K562 (cell line): ENCODE data around the gene TRPV6. TPM values are rescaled to one million over a fixed set of nuclear protein-coding genes. Genes with fewer than 3 reads are reported as not detected.

Source experiments
- BHLHE40 ChIP-seq: IDR thresholded peaks from 2 replicates; pipeline ENCODE4 v1.6.1; 2011; ENCODE audit warnings: low read length, improper control_type of control experiment
- CC2D1A ChIP-seq: fragments of 450-650 bp; IDR thresholded peaks from 2 replicates; pipeline ENCODE4 v1.6.1; 2017; ENCODE audit warnings: mild to moderate bottlenecking
- DPF2 ChIP-seq: fragments of 450-650 bp; IDR thresholded peaks from 2 replicates; pipeline ENCODE4 v1.6.1; 2016
- KLF6 ChIP-seq: fragments of 250-450 bp; sonication (Bioruptor Pico); IDR thresholded peaks from 2 replicates; pipeline ENCODE4 v1.4.0; 2020; ENCODE audit warnings: mild to moderate bottlenecking, moderate library complexity, borderline replicate concordance
- NFE2L1 ChIP-seq: fragments of 450-650 bp; IDR thresholded peaks from 2 replicates; pipeline ENCODE4 v1.6.1; 2016; ENCODE audit warnings: missing genetic modification characterization, low read depth, mild to moderate bottlenecking, missing compliant biosample characterization, moderate library complexity, borderline replicate concordance
- SMAD3 ChIP-seq: fragments of 450-650 bp; formaldehyde crosslinking; conservative IDR thresholded peaks from 2 replicates; pipeline ENCODE4 v1.4.0; 2020; ENCODE audit warnings: mild to moderate bottlenecking
- SPI1 ChIP-seq: IDR thresholded peaks from 2 replicates; pipeline ENCODE4 v1.6.1; 2011; ENCODE audit warnings: low read depth, low read length, control low read depth, borderline replicate concordance
- SREBF1 ChIP-seq: fragments of 150-350 bp; IDR thresholded peaks from 2 replicates; pipeline ENCODE4 v1.6.1; 2014; ENCODE audit warnings: antibody characterized with exemption, low read depth, low read length, borderline replicate concordance
- SRSF7 ChIP-seq: fragments of 200-400 bp; formaldehyde crosslinking; optimal IDR thresholded peaks from 2 replicates; pipeline ENCODE3; 2017; ENCODE audit warnings: mild to moderate bottlenecking, low read depth, low read length
- ZNF143 ChIP-seq: sonication (generic); formaldehyde crosslinking; IDR thresholded peaks from 2 replicates; pipeline ENCODE4 v1.9.0; 2022; ENCODE audit warnings: mild to moderate bottlenecking, missing genetic modification reagents
- polyA plus RNA-seq, 8 experiments: library from polyadenylated mRNA; depleted of rRNA in 4 of 8; stranded (reverse) in 5 of 8; unstranded in 3 of 8; fragments of >200 nt; fragmentation: Nextera tagmentation in 2 of 8; fragmentation: Illumina TruSeq in 1 of 8; extraction: Ambion mirVana in 2 of 8; extraction: Trizol in 1 of 8; gene quantifications; 2 replicates each; pipeline versions ENCODE4 v1.2.1 to v1.2.3, GENCODE V29; 2011 to 2014; ENCODE audit warnings: inconsistent platforms in 1 of 8, missing spikeins in 1 of 8
- total RNA-seq, 7 experiments: library from RNA; depleted of rRNA in 6 of 7; stranded (reverse); fragments of >200 nt in 6 of 7; fragmentation: Illumina TruSeq in 2 of 7; extraction: Trizol in 2 of 7; gene quantifications; 2 replicates each; pipeline versions ENCODE4 v1.2.1 to v1.2.3, GENCODE V29; 2011 to 2021; ENCODE audit warnings: low replicate concordance in 1 of 7
- TF ChIP-seq, protein P1 (sequence below): fragments of 450-650 bp; IDR thresholded peaks from 2 replicates; pipeline ENCODE4 v1.7.0; 2016; ENCODE audit warnings: borderline replicate concordance
- TF ChIP-seq, protein P2 (sequence below), 2 experiments: fragments of 150-350 bp in 1 of 2; IDR thresholded peaks; 2 replicates each; pipeline ENCODE4 v1.6.1; 2012 to 2016; ENCODE audit warnings: low read depth in 2 of 2, low read length in 2 of 2, mild to moderate bottlenecking in 1 of 2, moderate library complexity in 1 of 2
- TF ChIP-seq, protein P3 (sequence below): fragments of 450-650 bp; IDR thresholded peaks from 2 replicates; pipeline ENCODE4 v1.6.1; 2016; ENCODE audit warnings: mild to moderate bottlenecking
- TF ChIP-seq, protein P4 (sequence below): fragments of 250-450 bp; sonication (Bioruptor Pico); IDR thresholded peaks from 2 replicates; pipeline ENCODE4 v1.8.0; 2021; ENCODE audit warnings: moderate library complexity, mild to moderate bottlenecking, inconsistent platforms
- TF ChIP-seq, protein P5 (sequence below): fragments of 450-650 bp; IDR thresholded peaks from 2 replicates; pipeline ENCODE4 v1.6.1; 2016; ENCODE audit warnings: low read depth, mild to moderate bottlenecking, moderate library complexity
- TF ChIP-seq, protein P6 (sequence below): sonication (generic); formaldehyde crosslinking; IDR thresholded peaks from 2 replicates; pipeline ENCODE4 v1.8.0; 2022; ENCODE audit warnings: missing genetic modification reagents, mild to moderate bottlenecking, moderate library complexity, borderline replicate concordance

TRPV6 gene
- total and polyA plus RNA-seq, 9 of the 15 experiments (the other 6 are each of a cell fraction or from before 2014, with no cell fraction given) = 0.04 to 0.36 (median 0.11) TPM

DNA sequence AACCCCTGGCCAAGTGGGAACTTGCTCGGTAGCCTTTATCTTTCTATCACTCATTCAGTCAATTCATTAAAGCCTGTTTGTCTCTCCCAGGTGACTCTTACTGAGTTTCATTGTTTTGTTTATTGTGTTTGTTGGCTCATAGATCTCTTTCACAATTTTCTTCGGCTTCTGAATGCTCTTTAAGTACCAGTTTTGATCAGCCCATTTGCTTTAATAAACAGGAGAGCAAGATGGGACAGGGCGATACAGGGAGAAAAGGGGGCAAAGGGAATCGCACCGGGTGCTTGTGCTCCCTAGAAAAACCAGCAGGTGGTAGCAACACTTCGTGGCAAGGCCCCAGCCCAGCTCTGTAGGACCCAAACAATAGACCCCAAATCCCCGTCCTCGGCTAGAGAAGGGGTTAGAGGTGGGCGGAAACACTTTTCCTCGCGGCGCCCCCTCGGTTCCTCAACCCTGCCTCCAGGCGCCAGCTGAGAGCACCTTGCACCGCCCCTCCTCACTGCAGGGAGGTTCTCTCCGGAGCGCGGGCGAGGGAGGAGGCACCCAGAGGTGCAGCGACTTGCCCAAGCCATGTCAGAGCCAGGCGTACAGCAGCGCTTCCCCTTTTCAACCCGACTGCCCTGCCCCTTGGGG is 31.7 kb downstream of the TRPV6 start (continued):
- TF ChIP-seq, protein P1, sequence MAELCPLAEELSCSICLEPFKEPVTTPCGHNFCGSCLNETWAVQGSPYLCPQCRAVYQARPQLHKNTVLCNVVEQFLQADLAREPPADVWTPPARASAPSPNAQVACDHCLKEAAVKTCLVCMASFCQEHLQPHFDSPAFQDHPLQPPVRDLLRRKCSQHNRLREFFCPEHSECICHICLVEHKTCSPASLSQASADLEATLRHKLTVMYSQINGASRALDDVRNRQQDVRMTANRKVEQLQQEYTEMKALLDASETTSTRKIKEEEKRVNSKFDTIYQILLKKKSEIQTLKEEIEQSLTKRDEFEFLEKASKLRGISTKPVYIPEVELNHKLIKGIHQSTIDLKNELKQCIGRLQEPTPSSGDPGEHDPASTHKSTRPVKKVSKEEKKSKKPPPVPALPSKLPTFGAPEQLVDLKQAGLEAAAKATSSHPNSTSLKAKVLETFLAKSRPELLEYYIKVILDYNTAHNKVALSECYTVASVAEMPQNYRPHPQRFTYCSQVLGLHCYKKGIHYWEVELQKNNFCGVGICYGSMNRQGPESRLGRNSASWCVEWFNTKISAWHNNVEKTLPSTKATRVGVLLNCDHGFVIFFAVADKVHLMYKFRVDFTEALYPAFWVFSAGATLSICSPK = no peak
- TF ChIP-seq SMAD3 (CRISPR knock-in tag) (0 out of 2 replicates have a peak, but pooled peaks have one; percentile 4), SPI1 (peak; percentile 98), BHLHE40 (0 out of 2 replicates have a peak, but pooled peaks have one; percentile 6), NFE2L1 (tag) (no peak), SRSF7 (no peak), KLF6 (CRISPR knock-in tag) (no peak), CC2D1A (peak; percentile 81), SREBF1 (no peak), DPF2 (no peak), ZNF143 (0 out of 2 replicates have a peak, but pooled peaks have one; percentile 48)
- TF ChIP-seq, protein P2, sequence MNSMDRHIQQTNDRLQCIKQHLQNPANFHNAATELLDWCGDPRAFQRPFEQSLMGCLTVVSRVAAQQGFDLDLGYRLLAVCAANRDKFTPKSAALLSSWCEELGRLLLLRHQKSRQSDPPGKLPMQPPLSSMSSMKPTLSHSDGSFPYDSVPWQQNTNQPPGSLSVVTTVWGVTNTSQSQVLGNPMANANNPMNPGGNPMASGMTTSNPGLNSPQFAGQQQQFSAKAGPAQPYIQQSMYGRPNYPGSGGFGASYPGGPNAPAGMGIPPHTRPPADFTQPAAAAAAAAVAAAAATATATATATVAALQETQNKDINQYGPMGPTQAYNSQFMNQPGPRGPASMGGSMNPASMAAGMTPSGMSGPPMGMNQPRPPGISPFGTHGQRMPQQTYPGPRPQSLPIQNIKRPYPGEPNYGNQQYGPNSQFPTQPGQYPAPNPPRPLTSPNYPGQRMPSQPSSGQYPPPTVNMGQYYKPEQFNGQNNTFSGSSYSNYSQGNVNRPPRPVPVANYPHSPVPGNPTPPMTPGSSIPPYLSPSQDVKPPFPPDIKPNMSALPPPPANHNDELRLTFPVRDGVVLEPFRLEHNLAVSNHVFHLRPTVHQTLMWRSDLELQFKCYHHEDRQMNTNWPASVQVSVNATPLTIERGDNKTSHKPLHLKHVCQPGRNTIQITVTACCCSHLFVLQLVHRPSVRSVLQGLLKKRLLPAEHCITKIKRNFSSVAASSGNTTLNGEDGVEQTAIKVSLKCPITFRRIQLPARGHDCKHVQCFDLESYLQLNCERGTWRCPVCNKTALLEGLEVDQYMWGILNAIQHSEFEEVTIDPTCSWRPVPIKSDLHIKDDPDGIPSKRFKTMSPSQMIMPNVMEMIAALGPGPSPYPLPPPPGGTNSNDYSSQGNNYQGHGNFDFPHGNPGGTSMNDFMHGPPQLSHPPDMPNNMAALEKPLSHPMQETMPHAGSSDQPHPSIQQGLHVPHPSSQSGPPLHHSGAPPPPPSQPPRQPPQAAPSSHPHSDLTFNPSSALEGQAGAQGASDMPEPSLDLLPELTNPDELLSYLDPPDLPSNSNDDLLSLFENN (IDR thresholded peaks at IDR 0.05; ENCODE audit: low read depth in 2 of 2, low read length in 2 of 2) = peak in 1 of 2 experiments; percentile 12; a peak in 1 of 4 replicates
- TF ChIP-seq, protein P3, sequence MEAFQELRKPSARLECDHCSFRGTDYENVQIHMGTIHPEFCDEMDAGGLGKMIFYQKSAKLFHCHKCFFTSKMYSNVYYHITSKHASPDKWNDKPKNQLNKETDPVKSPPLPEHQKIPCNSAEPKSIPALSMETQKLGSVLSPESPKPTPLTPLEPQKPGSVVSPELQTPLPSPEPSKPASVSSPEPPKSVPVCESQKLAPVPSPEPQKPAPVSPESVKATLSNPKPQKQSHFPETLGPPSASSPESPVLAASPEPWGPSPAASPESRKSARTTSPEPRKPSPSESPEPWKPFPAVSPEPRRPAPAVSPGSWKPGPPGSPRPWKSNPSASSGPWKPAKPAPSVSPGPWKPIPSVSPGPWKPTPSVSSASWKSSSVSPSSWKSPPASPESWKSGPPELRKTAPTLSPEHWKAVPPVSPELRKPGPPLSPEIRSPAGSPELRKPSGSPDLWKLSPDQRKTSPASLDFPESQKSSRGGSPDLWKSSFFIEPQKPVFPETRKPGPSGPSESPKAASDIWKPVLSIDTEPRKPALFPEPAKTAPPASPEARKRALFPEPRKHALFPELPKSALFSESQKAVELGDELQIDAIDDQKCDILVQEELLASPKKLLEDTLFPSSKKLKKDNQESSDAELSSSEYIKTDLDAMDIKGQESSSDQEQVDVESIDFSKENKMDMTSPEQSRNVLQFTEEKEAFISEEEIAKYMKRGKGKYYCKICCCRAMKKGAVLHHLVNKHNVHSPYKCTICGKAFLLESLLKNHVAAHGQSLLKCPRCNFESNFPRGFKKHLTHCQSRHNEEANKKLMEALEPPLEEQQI = no peak
- TF ChIP-seq, protein P4, sequence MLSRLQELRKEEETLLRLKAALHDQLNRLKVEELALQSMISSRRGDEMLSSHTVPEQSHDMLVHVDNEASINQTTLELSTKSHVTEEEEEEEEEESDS = no peak
- TF ChIP-seq, protein P5, sequence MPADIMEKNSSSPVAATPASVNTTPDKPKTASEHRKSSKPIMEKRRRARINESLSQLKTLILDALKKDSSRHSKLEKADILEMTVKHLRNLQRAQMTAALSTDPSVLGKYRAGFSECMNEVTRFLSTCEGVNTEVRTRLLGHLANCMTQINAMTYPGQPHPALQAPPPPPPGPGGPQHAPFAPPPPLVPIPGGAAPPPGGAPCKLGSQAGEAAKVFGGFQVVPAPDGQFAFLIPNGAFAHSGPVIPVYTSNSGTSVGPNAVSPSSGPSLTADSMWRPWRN = no peak
- TF ChIP-seq, protein P6, sequence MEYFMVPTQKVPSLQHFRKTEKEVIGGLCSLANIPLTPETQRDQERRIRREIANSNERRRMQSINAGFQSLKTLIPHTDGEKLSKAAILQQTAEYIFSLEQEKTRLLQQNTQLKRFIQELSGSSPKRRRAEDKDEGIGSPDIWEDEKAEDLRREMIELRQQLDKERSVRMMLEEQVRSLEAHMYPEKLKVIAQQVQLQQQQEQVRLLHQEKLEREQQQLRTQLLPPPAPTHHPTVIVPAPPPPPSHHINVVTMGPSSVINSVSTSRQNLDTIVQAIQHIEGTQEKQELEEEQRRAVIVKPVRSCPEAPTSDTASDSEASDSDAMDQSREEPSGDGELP (CRISPR knock-in tag) = peak; percentile 92
